Neural cell (in vitro differentiated cells): ENCODE results near the gene DDX24.

Experiments used
- EP300 ChIP-seq: fragments of 450-650 bp; conservative IDR thresholded peaks from 2 replicates; pipeline ENCODE4 v1.6.1; 2014; ENCODE audit warnings: antibody characterized with exemption, mild to moderate bottlenecking, moderate library complexity; ENCODE audit not compliant: poor library complexity, severe bottlenecking
- EZH2 ChIP-seq: fragments of 200-600, 300-800 bp; shearing (Covaris generic), sonication (generic); IDR thresholded peaks from 2 replicates; pipeline ENCODE4 v1.6.1; 2014; ENCODE audit warnings: antibody characterized with exemption, low read length, borderline replicate concordance, mild to moderate bottlenecking; ENCODE audit not compliant: insufficient read depth, poor library complexity, severe bottlenecking
- SMC3 ChIP-seq: fragments of 450-650 bp; conservative IDR thresholded peaks from 2 replicates; pipeline ENCODE4 v1.6.1; 2014; ENCODE audit warnings: antibody characterized with exemption, mild to moderate bottlenecking, moderate library complexity; ENCODE audit not compliant: poor library complexity
- TF ChIP-seq, protein P1 (sequence below): fragments of 450-650 bp; IDR thresholded peaks from 2 replicates; pipeline ENCODE4 v1.5.1; 2014; ENCODE audit warnings: antibody characterized with exemption, mild to moderate bottlenecking, moderate library complexity; ENCODE audit not compliant: poor library complexity, severe bottlenecking

DNA sequence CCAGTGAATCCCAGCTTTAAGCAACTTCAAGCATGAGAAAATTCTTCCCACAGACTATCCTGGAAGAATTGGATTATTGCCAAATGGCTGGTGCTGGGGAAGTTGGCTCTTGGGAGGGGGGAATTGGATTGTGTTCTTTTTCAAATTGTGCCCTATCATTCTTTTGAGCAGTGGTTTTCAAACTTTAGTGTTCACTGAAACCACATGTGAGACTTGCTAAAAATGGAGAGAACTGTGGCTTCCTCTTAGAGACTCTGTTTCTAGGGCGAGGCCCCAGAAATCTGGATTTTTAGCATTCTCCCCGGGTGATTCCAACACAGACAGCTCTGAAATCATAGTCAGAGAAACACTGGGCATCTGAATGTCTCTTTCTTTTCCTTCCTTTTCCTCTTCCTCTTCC is 69.2 kb downstream of the DDX24 start:
- TF ChIP-seq, protein P1, sequence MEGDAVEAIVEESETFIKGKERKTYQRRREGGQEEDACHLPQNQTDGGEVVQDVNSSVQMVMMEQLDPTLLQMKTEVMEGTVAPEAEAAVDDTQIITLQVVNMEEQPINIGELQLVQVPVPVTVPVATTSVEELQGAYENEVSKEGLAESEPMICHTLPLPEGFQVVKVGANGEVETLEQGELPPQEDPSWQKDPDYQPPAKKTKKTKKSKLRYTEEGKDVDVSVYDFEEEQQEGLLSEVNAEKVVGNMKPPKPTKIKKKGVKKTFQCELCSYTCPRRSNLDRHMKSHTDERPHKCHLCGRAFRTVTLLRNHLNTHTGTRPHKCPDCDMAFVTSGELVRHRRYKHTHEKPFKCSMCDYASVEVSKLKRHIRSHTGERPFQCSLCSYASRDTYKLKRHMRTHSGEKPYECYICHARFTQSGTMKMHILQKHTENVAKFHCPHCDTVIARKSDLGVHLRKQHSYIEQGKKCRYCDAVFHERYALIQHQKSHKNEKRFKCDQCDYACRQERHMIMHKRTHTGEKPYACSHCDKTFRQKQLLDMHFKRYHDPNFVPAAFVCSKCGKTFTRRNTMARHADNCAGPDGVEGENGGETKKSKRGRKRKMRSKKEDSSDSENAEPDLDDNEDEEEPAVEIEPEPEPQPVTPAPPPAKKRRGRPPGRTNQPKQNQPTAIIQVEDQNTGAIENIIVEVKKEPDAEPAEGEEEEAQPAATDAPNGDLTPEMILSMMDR: no peak
- no peak for TF ChIP-seq EP300
- no peak for TF ChIP-seq EZH2
- no peak for TF ChIP-seq SMC3
